ENCODE results near the gene ZBTB18.

ZBTB18 gene

DNA sequence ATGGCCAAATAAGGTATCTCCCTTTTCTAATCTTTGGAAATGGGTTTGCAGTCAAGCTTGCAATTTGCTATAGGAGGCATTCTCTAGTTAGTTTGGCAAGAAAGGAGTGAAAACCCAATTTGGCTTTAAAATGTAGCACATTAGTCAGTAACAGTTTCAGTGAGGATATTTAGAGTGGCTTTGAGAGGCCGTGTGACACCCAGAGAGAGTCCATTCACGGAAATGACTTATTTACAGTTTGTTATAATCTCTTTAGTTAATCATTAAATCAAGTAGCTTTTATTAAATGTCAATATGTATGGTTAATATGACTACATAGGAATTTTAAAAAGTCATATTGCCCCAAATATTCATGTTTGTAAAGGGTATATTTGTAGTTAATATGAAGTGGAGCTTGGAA lies 9.6 kb downstream of the ZBTB18 start:
- FAIRE-seq (no peak), DNase-seq (ENCODE audit: low spot score) (no peak)

- no peak for FAIRE-seq
- no peak for DNase-seq (ENCODE audit: low spot score)
Observed at GRCh38 chr1:244062156-244062725, 11.2 kb downstream of the ZBTB18 start.

- DNase-seq (ENCODE audit: low spot score) (no peak), FAIRE-seq (no peak)
Observed at GRCh38 chr1:244063498-244063897, 12.4 kb downstream of the ZBTB18 start.

GRCh38 chr1:244064621-244065020 lies 13.5 kb downstream of the ZBTB18 start:
- no peak for FAIRE-seq

DNA sequence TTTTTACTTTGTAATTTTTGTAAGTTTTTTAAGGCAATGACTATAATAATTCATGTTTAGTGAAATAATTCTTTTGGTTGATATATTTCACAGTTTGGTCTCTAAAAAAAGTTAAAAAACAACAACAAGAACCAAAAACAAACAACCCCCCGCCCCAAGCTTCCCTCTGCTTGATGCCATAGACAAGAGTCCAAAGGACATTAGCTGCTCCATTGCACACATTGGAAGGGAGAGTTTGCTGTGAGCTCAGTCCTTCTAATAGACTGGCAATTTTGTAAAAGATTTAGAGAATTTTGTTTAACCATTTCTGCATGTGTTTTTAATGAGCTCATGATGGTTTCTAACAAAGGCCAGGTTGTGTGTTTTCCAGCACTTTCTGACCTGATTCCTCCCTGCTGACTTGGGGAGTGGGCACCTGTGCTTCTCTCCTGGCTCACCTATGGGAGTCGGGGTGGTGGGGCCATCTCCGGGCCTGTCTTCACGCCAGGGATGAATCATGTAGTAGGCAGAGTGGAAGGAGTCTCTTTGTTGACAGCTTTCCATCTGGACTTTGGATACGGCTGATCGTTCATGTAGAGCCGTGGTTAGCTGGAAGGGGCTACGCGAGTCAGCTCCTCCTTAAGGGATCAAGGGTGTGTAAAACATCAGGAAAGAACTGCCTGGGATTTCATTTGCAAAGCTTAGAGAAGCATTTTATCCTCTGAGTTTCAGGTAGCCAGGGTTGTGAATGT lies 14.1 kb downstream of the ZBTB18 start:
- FAIRE-seq, result no peak
- DNase-seq (ENCODE audit: low spot score), result no peak

More at GRCh38 chr1:244064621-244065020, 13.5 kb downstream of the ZBTB18 start:
- DNase-seq (ENCODE audit: low spot score), result no peak

DNA sequence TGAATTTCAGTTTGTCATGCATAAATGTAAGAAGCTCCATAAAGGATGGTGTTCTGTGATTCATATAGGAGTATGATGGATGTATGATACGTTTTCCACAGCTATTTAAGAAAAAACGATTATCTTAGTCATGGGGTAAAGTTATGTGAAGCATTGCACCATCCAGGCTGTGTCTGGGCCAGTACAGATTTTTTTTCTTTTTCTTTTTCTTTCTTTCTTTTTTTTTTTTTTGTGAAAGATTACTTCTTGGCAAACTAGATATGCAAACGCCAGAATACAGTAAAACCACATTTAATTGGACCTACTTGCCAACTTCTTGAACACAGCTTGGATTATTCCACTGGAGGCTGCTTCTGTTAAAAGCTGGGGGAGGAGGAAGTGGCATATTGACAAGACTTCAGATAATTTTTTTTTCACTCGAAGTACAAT lies 14.9 kb downstream of the ZBTB18 start:
- FAIRE-seq (no peak), DNase-seq (ENCODE audit: low spot score) (no peak)

DNA sequence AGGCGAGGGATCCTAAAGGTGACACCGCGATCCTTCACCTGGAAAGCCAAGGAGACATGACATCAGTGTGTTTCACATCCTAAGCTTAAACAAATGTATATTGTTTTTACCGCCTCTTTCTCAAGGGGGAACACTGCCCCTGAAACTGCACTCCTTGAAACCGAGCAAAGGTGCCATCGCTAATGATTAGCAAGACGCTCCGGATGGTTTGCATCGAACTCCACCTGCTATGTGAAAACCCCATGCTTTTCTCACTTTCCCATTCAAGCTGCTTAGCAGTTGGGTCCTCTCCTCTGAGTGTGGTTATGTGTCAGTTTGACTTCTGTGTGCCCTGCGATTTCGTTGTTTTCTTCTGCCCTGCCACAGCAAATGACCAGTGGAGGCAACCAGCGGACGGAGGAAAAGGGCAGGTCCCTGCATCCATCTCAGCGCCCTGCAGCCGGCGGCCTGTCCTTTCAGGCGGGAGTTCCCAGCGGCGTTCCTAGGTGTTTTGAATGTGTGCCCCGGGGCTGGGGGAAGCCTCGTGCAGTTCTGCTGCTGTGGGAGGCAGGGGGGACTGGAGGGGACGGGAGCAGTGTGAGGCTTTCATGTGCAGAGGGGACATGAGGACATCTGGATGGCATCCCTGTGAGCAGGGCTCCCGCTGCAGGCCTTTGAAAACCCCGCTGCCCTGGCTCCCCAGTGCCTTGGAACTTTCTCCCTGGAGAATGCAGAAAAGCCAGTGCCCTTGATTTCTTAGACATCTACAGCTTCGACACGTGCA lies 16.1 kb downstream of the ZBTB18 start:
- FAIRE-seq, result no peak
- DNase-seq (ENCODE audit: low spot score), result no peak

DNA sequence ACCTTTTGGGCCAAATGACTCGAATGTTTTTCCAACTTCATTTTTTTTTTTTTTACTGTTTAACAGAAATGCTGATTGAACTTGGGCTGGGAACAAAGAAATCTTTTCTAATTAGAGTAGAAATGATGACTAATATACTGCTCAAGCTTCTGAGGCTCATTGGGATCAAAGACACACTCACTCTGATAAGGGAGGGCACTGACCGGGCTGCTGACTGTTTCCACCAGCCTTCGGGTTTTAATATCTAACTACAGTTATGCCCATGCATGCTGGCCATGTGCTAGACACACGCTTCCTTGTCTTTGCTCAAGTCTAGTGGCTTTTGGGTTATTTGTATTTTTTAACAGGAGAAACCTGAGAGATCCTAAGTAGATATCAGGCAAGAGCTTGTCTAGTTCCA lies 16.8 kb downstream of the ZBTB18 start:
- FAIRE-seq (no peak), DNase-seq (ENCODE audit: low spot score) (no peak)

- FAIRE-seq (no peak), DNase-seq (ENCODE audit: low spot score) (no peak)
Observed at GRCh38 chr1:244068567-244068966, 17.5 kb downstream of the ZBTB18 start.

GRCh38 chr1:244069326-244069898 lies 18.3 kb downstream of the ZBTB18 start:
- FAIRE-seq, result no peak
- DNase-seq (ENCODE audit: low spot score), result no peak

GRCh38 chr1:244074559-244075171 lies 23.6 kb downstream of the ZBTB18 start:
- no peak for FAIRE-seq
- DNase-seq (ENCODE audit: low spot score), result no peak

DNA sequence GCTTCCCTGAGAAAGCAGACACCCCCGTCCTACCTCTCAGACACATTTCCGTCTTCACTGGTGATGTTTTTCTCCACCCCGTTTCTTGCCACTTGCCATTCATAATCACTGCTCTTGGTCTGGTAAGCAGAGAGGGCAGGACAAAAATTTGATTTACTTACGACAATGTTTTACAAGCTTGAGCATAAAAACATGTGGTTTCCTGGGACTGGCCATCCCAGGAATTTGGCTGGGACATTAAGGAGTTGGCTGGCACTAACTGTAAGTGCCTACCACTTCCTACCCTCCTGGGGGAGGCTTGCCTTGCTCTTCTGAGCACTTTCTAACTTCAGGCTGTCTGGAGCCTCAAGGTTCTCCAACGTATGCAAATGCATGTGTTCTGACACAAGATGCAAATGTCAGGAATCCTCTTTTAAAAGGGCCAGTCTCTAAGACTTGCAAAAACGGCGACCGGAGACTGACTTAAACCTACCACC lies 24.2 kb downstream of the ZBTB18 start:
- no peak for DNase-seq (ENCODE audit: low spot score)
- FAIRE-seq, result no peak

- no peak for DNase-seq (ENCODE audit: low spot score)
- no peak for FAIRE-seq
Observed at GRCh38 chr1:244076740-244077139, 25.7 kb downstream of the ZBTB18 start.

DNA sequence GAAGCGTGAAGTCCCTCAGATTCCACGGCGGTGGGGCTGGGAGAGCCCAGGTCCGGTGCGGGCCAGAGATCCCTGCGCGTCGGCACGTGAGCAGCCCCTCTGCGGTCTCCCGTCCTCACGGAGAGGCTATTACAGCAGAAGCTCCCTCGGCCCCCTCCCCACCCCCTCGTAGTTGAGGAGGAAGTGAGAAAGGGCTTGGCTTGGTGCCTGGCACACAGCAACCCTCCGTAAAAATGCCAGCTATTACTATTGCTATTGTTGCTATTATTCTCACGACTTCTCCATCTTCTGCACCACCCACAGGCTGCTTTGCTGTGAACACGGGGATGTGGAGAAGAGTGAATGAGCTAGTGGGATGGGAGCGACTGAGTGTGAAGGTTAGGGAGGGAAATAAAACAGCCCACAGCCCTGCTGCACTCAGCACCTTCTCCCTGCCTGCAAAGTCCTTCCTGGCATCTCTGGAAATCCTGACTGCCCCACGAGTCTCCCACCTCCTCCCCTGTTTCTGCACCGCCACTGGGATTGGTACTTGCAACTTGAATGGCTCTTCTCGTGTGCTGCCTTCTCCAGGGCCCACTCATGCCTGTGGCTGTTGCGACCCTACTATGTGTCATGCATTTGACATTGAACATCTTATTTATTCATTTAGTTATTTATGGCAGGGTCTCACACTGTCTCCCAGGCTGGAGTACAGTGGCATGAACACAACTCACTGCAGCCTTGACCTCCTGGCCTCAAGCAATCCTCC lies 26.6 kb downstream of the ZBTB18 start:
- no peak for DNase-seq (ENCODE audit: low spot score)
- FAIRE-seq, result no peak

- DNase-seq (ENCODE audit: low spot score) (no peak), FAIRE-seq (no peak)
Observed at GRCh38 chr1:244080343-244080929, 29.4 kb downstream of the ZBTB18 start.

GRCh38 chr1:244082969-244083368 lies 31.9 kb downstream of the ZBTB18 start:
- FAIRE-seq, result no peak
- no peak for DNase-seq (ENCODE audit: low spot score)

GRCh38 chr1:244083383-244083943 lies 32.4 kb downstream of the ZBTB18 start:
- DNase-seq (ENCODE audit: low spot score) (no peak), FAIRE-seq (no peak)

- no peak for FAIRE-seq
- DNase-seq (ENCODE audit: low spot score), result no peak
Observed at GRCh38 chr1:244084763-244085162, 33.7 kb downstream of the ZBTB18 start.

DNA sequence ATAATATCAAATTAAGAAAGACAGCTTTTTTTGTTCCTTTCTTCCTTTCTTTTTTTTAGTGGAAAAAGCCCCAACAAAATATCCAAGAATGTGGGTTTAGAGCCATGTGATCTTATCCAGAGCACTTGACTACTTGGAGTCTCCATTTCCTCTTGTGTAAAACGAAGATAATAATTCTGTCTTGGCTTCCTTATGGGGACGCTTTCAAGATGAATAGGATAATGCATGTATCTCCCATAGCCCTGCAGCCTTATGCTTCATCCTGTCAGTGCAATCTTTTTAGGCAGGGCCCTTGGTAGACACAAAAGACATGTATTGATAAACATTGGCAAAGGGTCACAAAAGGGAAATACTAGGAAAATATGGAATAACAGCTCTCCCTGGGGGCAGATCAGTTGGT lies 34.8 kb downstream of the ZBTB18 start:
- no peak for FAIRE-seq
- DNase-seq (ENCODE audit: low spot score), result no peak

GRCh38 chr1:244087021-244087560 lies 36.0 kb downstream of the ZBTB18 start:
- no peak for DNase-seq (ENCODE audit: low spot score)
- no peak for FAIRE-seq

All from urothelium cell line (cell line).